ENCODE data around the gene EMX2. TPM values are rescaled to one million over a fixed set of nuclear protein-coding genes. Genes with fewer than 3 reads are reported as not detected.

The EMX2 gene
- total and polyA plus RNA-seq, 2 donors (not counting 3 experiments of a cell fraction or from before 2014, with no cell fraction given): not detected

DNA sequence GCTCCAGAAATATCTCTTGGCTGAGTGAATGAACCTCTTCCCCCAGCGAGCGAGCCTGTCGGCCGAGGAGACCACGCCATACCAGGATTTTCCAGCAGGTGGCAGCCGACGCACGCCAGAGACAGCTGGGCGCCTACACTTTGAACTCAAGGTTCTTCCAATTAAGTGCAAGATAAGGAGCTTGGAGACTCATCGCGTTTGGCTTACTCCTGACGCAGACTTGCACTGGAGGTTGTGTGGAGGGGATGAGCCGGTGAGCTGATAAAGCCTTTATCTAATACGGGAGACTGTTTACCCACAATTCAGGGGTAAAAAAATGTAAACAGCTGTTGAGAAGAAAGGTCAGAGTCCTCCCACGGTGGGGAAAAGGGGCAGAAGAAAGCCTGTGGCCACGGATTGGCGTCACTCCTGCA, 45.9 kb upstream of the EMX2 start:
- TF ChIP-seq POLR2AphosphoS5 (IDR thresholded peaks at IDR 0.05; ENCODE audit: insufficient read depth, low read depth, low read length) (no peak), MYC (IDR thresholded peaks at IDR 0.05; ENCODE audit: low read depth, low read length) (no peak), GATA2 (IDR thresholded peaks at IDR 0.05; ENCODE audit: insufficient read depth, insufficient read length, low read depth, low read length) (peak; percentile 10), POLR2A (IDR thresholded peaks at IDR 0.05; ENCODE audit: low read depth, low read length) (no peak), MAX (IDR thresholded peaks at IDR 0.05; ENCODE audit: insufficient read depth, insufficient read length) (no peak), JUN (IDR thresholded peaks at IDR 0.05; ENCODE audit: borderline replicate concordance, insufficient read depth, insufficient read length, low read depth) (no peak)
- TF ChIP-seq, protein P1, sequence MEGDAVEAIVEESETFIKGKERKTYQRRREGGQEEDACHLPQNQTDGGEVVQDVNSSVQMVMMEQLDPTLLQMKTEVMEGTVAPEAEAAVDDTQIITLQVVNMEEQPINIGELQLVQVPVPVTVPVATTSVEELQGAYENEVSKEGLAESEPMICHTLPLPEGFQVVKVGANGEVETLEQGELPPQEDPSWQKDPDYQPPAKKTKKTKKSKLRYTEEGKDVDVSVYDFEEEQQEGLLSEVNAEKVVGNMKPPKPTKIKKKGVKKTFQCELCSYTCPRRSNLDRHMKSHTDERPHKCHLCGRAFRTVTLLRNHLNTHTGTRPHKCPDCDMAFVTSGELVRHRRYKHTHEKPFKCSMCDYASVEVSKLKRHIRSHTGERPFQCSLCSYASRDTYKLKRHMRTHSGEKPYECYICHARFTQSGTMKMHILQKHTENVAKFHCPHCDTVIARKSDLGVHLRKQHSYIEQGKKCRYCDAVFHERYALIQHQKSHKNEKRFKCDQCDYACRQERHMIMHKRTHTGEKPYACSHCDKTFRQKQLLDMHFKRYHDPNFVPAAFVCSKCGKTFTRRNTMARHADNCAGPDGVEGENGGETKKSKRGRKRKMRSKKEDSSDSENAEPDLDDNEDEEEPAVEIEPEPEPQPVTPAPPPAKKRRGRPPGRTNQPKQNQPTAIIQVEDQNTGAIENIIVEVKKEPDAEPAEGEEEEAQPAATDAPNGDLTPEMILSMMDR (IDR thresholded peaks at IDR 0.05; ENCODE audit: extremely low read depth in 1 of 2, insufficient read depth in 1 of 2, low read depth in 1 of 2, low read length in 2 of 2): peak; percentile 93
- H3K36me3 ChIP-seq (ENCODE audit: control insufficient read depth in 2 of 2, extremely low read depth in 1 of 2, insufficient read depth in 2 of 2, low read length in 2 of 2): no peaks in the 10 kb centered on the region
- H2AFZ ChIP-seq (ENCODE audit: low read depth, low read length): no peak overlapping the region
- DNase-seq (ENCODE audit: low read depth, low spot score): peak; percentile 85
- H3K4me1 ChIP-seq (ENCODE audit: control insufficient read depth, extremely low read depth, insufficient read depth, low read length): no peaks in the 10 kb centered on the region
- BruUV-seq (replicated peaks): no TSS peak
- no peaks in the 10 kb centered on the region for H4K20me1 ChIP-seq (replicated peaks; ENCODE audit: control insufficient read depth, extremely low read depth, insufficient read depth, low read length)
- no peaks in the 10 kb centered on the region for H3K9me3 ChIP-seq (replicated peaks; ENCODE audit: control insufficient read depth, insufficient read depth, low read length)
- no peak overlapping the region for H3K9ac ChIP-seq (replicated peaks; ENCODE audit: extremely low read depth, insufficient read depth, low read length)
- no peaks in the 10 kb centered on the region for H3K9me1 ChIP-seq (replicated peaks; ENCODE audit: control insufficient read depth, extremely low read depth, insufficient read depth, low read length)
- no peak overlapping the region for H3K4me2 ChIP-seq (ENCODE audit: insufficient read depth, low read length)
- peak; percentile 91 for FAIRE-seq
- ChIA-PET POLR2A (no interaction called here), CTCF (interaction anchor here (0.6 to 7.0 kb wide), 49 partner anchors 9 to 1302 kb away, joined by 3 to 133 read pairs (median 4); no protein-coding TSS in a partner anchor)
- H3K79me2 ChIP-seq (ENCODE audit: control insufficient read depth, insufficient read depth, low read length): no peaks in the 10 kb centered on the region
- intact Hi-C loops (cut with micrococcal nuclease) (loop anchor here (1.0 to 10.0 kb wide), 8 partner anchors 42 to 1048 kb away; no protein-coding TSS in a partner anchor), dilution Hi-C loops (cut with MboI; ENCODE audit: extremely low pct_ligation_motif_present, low sequenced_read_pairs) (no loop called here)
- H3K27me3 ChIP-seq (ENCODE audit: control insufficient read depth in 2 of 2, insufficient read depth in 2 of 2, low read length in 2 of 2): peaks cover 13% of the 10 kb centered on the region in 2 experiments
- H3K4me3 ChIP-seq (replicated peaks in 1 of 3; ENCODE audit: insufficient read depth in 1 of 3, low read depth in 1 of 3, low read length in 3 of 3): no peak overlapping the region
- no peak overlapping the region for H3K27ac ChIP-seq (ENCODE audit: insufficient read depth, low read depth, low read length)
